HG03469 (cell line): ENCODE data around the gene MYO16.
"Not testable (repeated sequence)": the region's sequence is repeated elsewhere in the genome, so short reads cannot be mapped to it uniquely, and the experiment has no call there.

Source experiments
- ATAC-seq: cut with Tn5 transposase; IDR thresholded peaks from one replicate; pipeline ENCODE4 v1.9.1; 2021; ENCODE audit warnings: mild to moderate bottlenecking, moderate library complexity, moderate number of reproducible peaks; ENCODE audit not compliant: unreplicated experiment

MYO16 gene

GRCh38 chr13:108734676-108735075 lies 105.3 kb downstream of the MYO16 start:
- ATAC-seq, result no peak

- no peak for ATAC-seq
Observed at GRCh38 chr13:108741930-108742329, 112.5 kb downstream of the MYO16 start.

- ATAC-seq, result no peak
Observed at GRCh38 chr13:108742701-108743451, 113.5 kb downstream of the MYO16 start.

- no peak for ATAC-seq
Observed at GRCh38 chr13:108743522-108743921, 114.1 kb downstream of the MYO16 start.

- ATAC-seq, result no peak
Observed at GRCh38 chr13:108747843-108748242, 118.4 kb downstream of the MYO16 start.

GRCh38 chr13:108752276-108752675 lies 122.9 kb downstream of the MYO16 start:
- ATAC-seq, result no peak

- ATAC-seq, result no peak
Observed at GRCh38 chr13:108755083-108755482, 125.7 kb downstream of the MYO16 start.

GRCh38 chr13:108760129-108760528 lies 130.7 kb downstream of the MYO16 start:
- no peak for ATAC-seq

GRCh38 chr13:108760541-108760940 lies 131.1 kb downstream of the MYO16 start:
- ATAC-seq, result no peak

- ATAC-seq, result no peak
Observed at GRCh38 chr13:108768035-108768434, 138.6 kb downstream of the MYO16 start.

GRCh38 chr13:108769213-108770070 lies 140.0 kb downstream of the MYO16 start:
- no peak for ATAC-seq

GRCh38 chr13:108775597-108775996 lies 146.2 kb downstream of the MYO16 start:
- ATAC-seq, result no peak

- no peak for ATAC-seq
Observed at GRCh38 chr13:108776650-108777049, 147.2 kb downstream of the MYO16 start.

GRCh38 chr13:108777421-108778420 lies 148.3 kb downstream of the MYO16 start:
- ATAC-seq, result no peak

GRCh38 chr13:108779308-108779707 lies 149.9 kb downstream of the MYO16 start:
- ATAC-seq, result no peak

GRCh38 chr13:108780706-108781105 lies 151.3 kb downstream of the MYO16 start:
- ATAC-seq, result no peak

GRCh38 chr13:108781312-108781711 lies 151.9 kb downstream of the MYO16 start:
- ATAC-seq, result no peak

GRCh38 chr13:108782480-108782879 lies 153.1 kb downstream of the MYO16 start:
- not testable (repeated sequence) for ATAC-seq

- no peak for ATAC-seq
Observed at GRCh38 chr13:108785844-108786243, 156.4 kb downstream of the MYO16 start.

- no peak for ATAC-seq
Observed at GRCh38 chr13:108786456-108787200, 157.2 kb downstream of the MYO16 start.
